Measurements from ENCODE around the gene HUS1B. TPM values are rescaled to one million over a fixed set of nuclear protein-coding genes. Genes with fewer than 3 reads are reported as not detected.

The HUS1B gene
- total RNA-seq, 2 experiments from 2014 or later = 2.2 to 3.1 TPM

DNA sequence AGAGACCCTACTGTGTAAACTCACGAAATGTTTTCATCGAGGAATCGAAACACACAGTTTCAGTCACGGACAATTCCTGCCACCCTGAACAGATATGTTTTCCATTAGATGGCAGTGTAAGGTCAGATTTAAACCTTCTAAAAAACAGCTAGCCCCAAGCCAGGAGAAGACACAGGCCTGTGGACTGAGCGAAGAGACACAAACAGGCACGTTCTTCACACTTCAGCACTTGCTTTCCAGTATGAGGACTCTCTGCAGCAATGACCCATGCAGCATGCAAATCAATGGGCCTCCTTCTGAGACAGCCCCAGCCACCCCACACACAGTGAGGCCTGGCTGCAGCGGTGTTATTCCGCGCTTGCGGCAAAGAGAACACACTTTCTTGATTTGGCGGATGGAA is 31.9 kb downstream of the HUS1B start:
- peaks cover 84% of the 10 kb centered on the region for H3K36me3 Mint-ChIP-seq (ENCODE audit: low read depth)
- H3K4me3 Mint-ChIP-seq = no peak overlapping the region
- no peak overlapping the region for H3K27ac Mint-ChIP-seq
- ChIA-PET CTCF (interaction anchor here (0.9 kb wide), 1 partner anchor 26 kb away, joined by 3 read pairs; no protein-coding TSS in a partner anchor), POLR2A (no interaction called here)
- TF ChIP-seq, protein P1, sequence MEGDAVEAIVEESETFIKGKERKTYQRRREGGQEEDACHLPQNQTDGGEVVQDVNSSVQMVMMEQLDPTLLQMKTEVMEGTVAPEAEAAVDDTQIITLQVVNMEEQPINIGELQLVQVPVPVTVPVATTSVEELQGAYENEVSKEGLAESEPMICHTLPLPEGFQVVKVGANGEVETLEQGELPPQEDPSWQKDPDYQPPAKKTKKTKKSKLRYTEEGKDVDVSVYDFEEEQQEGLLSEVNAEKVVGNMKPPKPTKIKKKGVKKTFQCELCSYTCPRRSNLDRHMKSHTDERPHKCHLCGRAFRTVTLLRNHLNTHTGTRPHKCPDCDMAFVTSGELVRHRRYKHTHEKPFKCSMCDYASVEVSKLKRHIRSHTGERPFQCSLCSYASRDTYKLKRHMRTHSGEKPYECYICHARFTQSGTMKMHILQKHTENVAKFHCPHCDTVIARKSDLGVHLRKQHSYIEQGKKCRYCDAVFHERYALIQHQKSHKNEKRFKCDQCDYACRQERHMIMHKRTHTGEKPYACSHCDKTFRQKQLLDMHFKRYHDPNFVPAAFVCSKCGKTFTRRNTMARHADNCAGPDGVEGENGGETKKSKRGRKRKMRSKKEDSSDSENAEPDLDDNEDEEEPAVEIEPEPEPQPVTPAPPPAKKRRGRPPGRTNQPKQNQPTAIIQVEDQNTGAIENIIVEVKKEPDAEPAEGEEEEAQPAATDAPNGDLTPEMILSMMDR (IDR thresholded peaks at IDR 0.05) = no peak
- Histone ChIP-seq H3K36me3 (ENCODE audit: insufficient read depth, low read length) (peaks cover 54% of the 10 kb centered on the region), H3K27me3 (ENCODE audit: control insufficient read depth in 1 of 2, insufficient read depth in 2 of 2, low read length in 2 of 2) (no peaks in the 10 kb centered on the region), H3K27ac (ENCODE audit: low read depth in 1 of 2, low read length in 2 of 2) (no peak overlapping the region), H3K9me3 (ENCODE audit: control insufficient read depth in 1 of 2, insufficient read depth in 1 of 2, low read length in 2 of 2) (no peaks in the 10 kb centered on the region), H3K4me3 (ENCODE audit: low read length) (no peak overlapping the region), H3K4me1 (ENCODE audit: insufficient read depth, low read length) (no peaks in the 10 kb centered on the region)
- DNase-seq (no peak), ATAC-seq (ENCODE audit: poor library complexity) (no peak)
- H3K27me3 Mint-ChIP-seq = no peaks in the 10 kb centered on the region
- no peaks in the 10 kb centered on the region for H3K9me3 Mint-ChIP-seq
- intact Hi-C loops (cut with DNase I, micrococcal nuclease) = no loop called here
- peaks cover 16% of the 10 kb centered on the region for H3K4me1 Mint-ChIP-seq (ENCODE audit: low read depth)

DNA sequence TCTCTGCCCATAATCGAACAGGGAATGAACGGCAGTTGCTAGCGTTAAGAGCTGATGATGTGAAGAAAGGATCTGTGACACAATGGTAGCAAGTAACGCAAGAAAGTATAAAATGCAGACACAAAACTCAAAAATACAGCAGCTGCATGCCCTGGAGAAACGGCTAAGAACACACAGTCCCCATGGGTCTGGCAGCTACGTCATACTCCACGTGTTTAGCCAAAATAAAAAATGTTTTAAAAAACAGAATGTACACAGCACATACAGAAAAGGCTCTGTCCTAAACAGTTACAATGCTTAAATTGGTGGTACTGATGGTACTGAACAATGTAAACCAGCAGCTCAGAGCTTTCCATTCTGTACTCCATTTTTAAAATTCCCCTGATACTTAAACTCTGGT is 34.4 kb downstream of the HUS1B start:
- no peak overlapping the region for H3K4me3 Mint-ChIP-seq
- H3K9me3 ChIP-seq (ENCODE audit: control insufficient read depth in 1 of 2, insufficient read depth in 1 of 2, low read length in 2 of 2) = no peaks in the 10 kb centered on the region
- TF ChIP-seq, protein P1 (IDR thresholded peaks at IDR 0.05) = no peak
- no peaks in the 10 kb centered on the region for H3K9me3 Mint-ChIP-seq
- no peaks in the 10 kb centered on the region for H3K4me1 ChIP-seq (ENCODE audit: insufficient read depth, low read length)
- intact Hi-C loops (cut with DNase I, micrococcal nuclease) = no loop called here
- H3K27ac Mint-ChIP-seq = no peak overlapping the region
- DNase-seq = no peak
- H3K27me3 Mint-ChIP-seq = no peaks in the 10 kb centered on the region
- H3K36me3 ChIP-seq (ENCODE audit: insufficient read depth, low read length) = peaks cover 52% of the 10 kb centered on the region
- ChIA-PET POLR2A (no interaction called here), CTCF (no interaction called here)
- no peak overlapping the region for H3K4me3 ChIP-seq (ENCODE audit: low read length)
- ATAC-seq (ENCODE audit: poor library complexity) = no peak
- H3K4me1 Mint-ChIP-seq (ENCODE audit: low read depth) = peaks cover 4% of the 10 kb centered on the region
- no peak overlapping the region for H3K27ac ChIP-seq (ENCODE audit: low read depth in 1 of 2, low read length in 2 of 2)
- no peaks in the 10 kb centered on the region for H3K27me3 ChIP-seq (ENCODE audit: control insufficient read depth in 1 of 2, insufficient read depth in 2 of 2, low read length in 2 of 2)
- peaks cover 79% of the 10 kb centered on the region for H3K36me3 Mint-ChIP-seq (ENCODE audit: low read depth)

DNA sequence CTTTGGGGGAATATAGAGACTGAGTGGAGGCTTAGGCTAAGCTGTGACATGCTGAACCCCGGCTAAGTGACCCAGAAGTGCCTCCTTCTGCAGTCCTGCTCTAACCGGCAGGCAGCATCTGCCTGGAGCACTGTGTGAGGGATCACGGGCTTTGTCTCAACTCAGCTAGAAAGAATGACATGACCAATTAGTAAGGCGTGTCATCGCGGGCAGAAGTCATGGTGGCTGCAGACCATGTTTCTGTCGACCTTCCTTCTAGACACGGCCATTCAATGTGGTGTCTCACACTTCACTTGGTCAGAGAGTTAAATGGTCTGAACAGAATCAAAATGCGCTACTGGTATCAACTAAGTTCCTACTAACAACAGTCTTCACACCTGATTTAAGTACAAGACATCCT is 35.0 kb downstream of the HUS1B start:
- POLR2A ChIA-PET = no interaction called here
- ATAC-seq (ENCODE audit: poor library complexity) (no peak), DNase-seq (no peak)
- Histone ChIP-seq H3K27me3 (ENCODE audit: control insufficient read depth in 1 of 2, insufficient read depth in 2 of 2, low read length in 2 of 2) (no peaks in the 10 kb centered on the region), H3K4me3 (ENCODE audit: low read length) (no peak overlapping the region), H3K36me3 (ENCODE audit: insufficient read depth, low read length) (peaks cover 51% of the 10 kb centered on the region), H3K27ac (ENCODE audit: low read depth in 1 of 2, low read length in 2 of 2) (no peak overlapping the region), H3K4me1 (ENCODE audit: insufficient read depth, low read length) (no peaks in the 10 kb centered on the region), H3K9me3 (ENCODE audit: control insufficient read depth in 1 of 2, insufficient read depth in 1 of 2, low read length in 2 of 2) (no peaks in the 10 kb centered on the region)
- H3K4me1 Mint-ChIP-seq (ENCODE audit: low read depth) = peaks cover 4% of the 10 kb centered on the region
- no peaks in the 10 kb centered on the region for H3K9me3 Mint-ChIP-seq
- H3K27ac Mint-ChIP-seq = no peak overlapping the region
- TF ChIP-seq, protein P1 (IDR thresholded peaks at IDR 0.05) = no peak
- CTCF ChIA-PET = no interaction called here
- H3K4me3 Mint-ChIP-seq = no peak overlapping the region
- intact Hi-C loops (cut with DNase I, micrococcal nuclease) = no loop called here
- no peaks in the 10 kb centered on the region for H3K27me3 Mint-ChIP-seq
- H3K36me3 Mint-ChIP-seq (ENCODE audit: low read depth) = peaks cover 78% of the 10 kb centered on the region

Measured in CD4-positive, alpha-beta T cell (primary cell).